Measurements from ENCODE around the gene PEX1.
"Not testable (repeated sequence)": the region's sequence is repeated elsewhere in the genome, so short reads cannot be mapped to it uniquely, and the experiment has no call there.

PEX1 gene

GRCh38 chr7:92557808-92558362, 29.6 kb upstream of the PEX1 start:
- DNase-seq (ENCODE audit: extremely low spot score), result no peak
- no peak for TF ChIP-seq CTCF (IDR thresholded peaks at IDR 0.05; ENCODE audit: control extremely low read depth, extremely low read depth, low read depth, missing control alignments)
- ChIA-PET CTCF (interaction anchor here (1.0 to 1.9 kb wide), 2 partner anchors 8 to 9 kb away, joined by 3 to 6 read pairs; no protein-coding TSS in a partner anchor), POLR2A (interaction anchor here (0.6 kb wide), 1 partner anchor 29 kb away, joined by 5 read pairs; the partner anchor contains the start of genes PEX1 and RBM48)

- no peak for TF ChIP-seq CTCF (IDR thresholded peaks at IDR 0.05; ENCODE audit: control extremely low read depth, extremely low read depth, low read depth, missing control alignments)
- ChIA-PET POLR2A (no interaction called here), CTCF (interaction anchor here (1.0 to 2.9 kb wide), 5 partner anchors 8 to 29 kb away, joined by 3 to 10 read pairs (median 6); partner anchors contain the start of genes PEX1 and RBM48)
- no peak for DNase-seq (ENCODE audit: extremely low spot score)
Observed at GRCh38 chr7:92557249-92557648, 28.9 kb upstream of the PEX1 start.

GRCh38 chr7:92550194-92550593, 21.9 kb upstream of the PEX1 start:
- POLR2A ChIA-PET, result no interaction called here
- no peak for DNase-seq (ENCODE audit: extremely low spot score)
- TF ChIP-seq CTCF (IDR thresholded peaks at IDR 0.05; ENCODE audit: control extremely low read depth, extremely low read depth, low read depth, missing control alignments), result no peak
- CTCF ChIA-PET, result interaction anchor here (0.8 to 1.5 kb wide), 3 partner anchors 22 to 38 kb away, joined by 3 to 5 read pairs (median 3); partner anchors contain the start of genes PEX1 and RBM48

DNA sequence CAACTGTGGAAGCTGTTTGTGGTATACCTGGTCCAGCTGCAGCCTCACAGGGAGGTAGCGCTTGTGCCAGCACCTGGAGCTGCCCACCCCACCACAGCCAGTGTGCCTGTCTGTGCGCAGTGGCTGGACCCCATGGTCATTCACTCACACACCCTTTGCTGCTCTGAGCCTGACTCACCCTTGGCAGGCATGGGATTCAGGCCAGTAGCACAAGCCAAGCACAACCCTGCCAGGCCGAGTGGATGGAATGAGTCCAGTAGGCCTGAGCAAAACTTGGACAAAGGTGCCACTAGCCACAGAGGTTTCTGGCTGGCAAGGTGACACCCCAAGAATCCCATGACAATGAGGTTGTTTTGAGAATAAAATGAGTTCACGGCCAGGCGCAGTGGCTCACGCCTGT, 19.3 kb upstream of the PEX1 start:
- TF ChIP-seq CTCF (IDR thresholded peaks at IDR 0.05; ENCODE audit: control extremely low read depth, extremely low read depth, low read depth, missing control alignments), result no peak
- CTCF ChIA-PET, result interaction anchor here (1.2 kb wide), 1 partner anchor 17 kb away, joined by 3 read pairs; no protein-coding TSS in a partner anchor
- POLR2A ChIA-PET, result no interaction called here
- no peak for DNase-seq (ENCODE audit: extremely low spot score)

- no peak for TF ChIP-seq CTCF (IDR thresholded peaks at IDR 0.05; ENCODE audit: control extremely low read depth, extremely low read depth, low read depth, missing control alignments)
- ChIA-PET POLR2A (no interaction called here), CTCF (no interaction called here)
- no peak for DNase-seq (ENCODE audit: extremely low spot score)
Observed at GRCh38 chr7:92546856-92547497, 18.7 kb upstream of the PEX1 start.

DNA sequence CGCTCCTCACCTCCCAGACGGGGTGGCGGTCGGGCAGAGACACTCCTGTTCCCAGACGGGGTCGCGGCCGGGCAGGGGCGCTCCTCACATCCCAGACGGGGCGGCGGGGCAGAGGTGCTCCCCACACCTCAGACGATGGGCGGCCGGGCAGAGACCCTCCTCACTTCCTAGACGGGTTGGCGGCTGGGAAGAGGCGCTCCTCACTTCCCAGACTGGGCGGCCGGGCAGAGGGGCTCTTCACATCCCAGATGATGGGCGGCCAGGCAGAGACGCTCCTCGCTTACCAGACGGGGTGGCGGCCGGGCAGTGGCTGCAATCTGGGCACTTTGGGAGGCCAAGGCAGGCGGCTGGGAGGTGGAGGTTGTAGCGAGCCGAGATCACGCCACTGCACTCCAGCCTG, 16.8 kb upstream of the PEX1 start:
- POLR2A ChIA-PET; DNase-seq (ENCODE audit: extremely low spot score); CTCF ChIA-PET: not testable (repeated sequence)

DNA sequence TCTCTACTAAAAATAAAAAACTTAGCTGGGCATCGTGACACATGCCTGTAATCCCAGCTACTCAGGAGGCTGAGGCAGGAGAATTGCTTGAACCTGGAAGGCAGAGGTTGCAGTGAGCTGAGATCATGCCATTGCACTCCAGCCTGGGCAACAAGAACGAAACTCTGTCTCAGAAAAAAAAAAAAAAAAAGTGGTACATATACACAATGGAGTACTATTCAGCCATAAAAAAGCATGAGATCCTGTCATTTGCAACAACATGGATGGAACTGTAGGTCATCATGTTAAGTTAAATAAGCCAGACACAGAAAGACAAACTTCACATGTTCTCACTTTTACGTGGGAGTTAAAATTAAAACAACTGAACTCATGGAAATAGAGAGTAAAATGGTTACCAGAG, 15.2 kb upstream of the PEX1 start:
- DNase-seq (ENCODE audit: extremely low spot score); POLR2A ChIA-PET: not testable (repeated sequence)
- CTCF ChIA-PET, result interaction anchor here (1.1 kb wide), 2 partner anchors 12 to 31 kb away, joined by 3 to 4 read pairs; no protein-coding TSS in a partner anchor
